IMR-90 (cell line): ENCODE measurements around the gene KCTD13. TPM values are rescaled to one million over a fixed set of nuclear protein-coding genes. Genes with fewer than 3 reads are reported as not detected.

Source experiments
- ATAC-seq: fragments of 200-7000 bp; cut with Tn5 transposase; 2 replicates; pipeline ENCODE4 v1.9.1; 2020; ENCODE audit warnings: low read depth, mild to moderate bottlenecking, moderate library complexity
- BruUV-seq: library from RNA; stranded (reverse); fragments of 400-500 nt; replicated peaks from 2 replicates; lab custom pipeline; 2021; lab: Mats Ljungman, UMichigan
- CTCF ChIA-PET: fragments of 300-600 bp; formaldehyde crosslinking; extraction: SDS; loops from one replicate; lab custom pipeline; 2021; ENCODE audit warnings: antibody characterized with exemption; lab: Yijun Ruan, JAX
- POLR2A ChIA-PET: fragments of 300-600 bp; sonication (Branson Sonifier 250); formaldehyde crosslinking; loops from one replicate; lab custom pipeline; 2022; ENCODE audit warnings: antibody characterized with exemption; ENCODE audit not compliant: unreplicated experiment; lab: Charles Lee
- DNase-seq: peaks from one replicate; pipeline ENCODE4 v3.0.0; 2013
- H2AFZ ChIP-seq: replicated peaks from 2 replicates; pipeline ENCODE3; 2013; ENCODE audit warnings: low read length, mild to moderate bottlenecking; ENCODE audit not compliant: poor library complexity
- H2AK5ac ChIP-seq: 2 replicates; pipeline ENCODE4 v1.6.1; 2013; ENCODE audit warnings: low read depth, low read length, inconsistent platforms
- H2AK9ac ChIP-seq: replicated peaks from 2 replicates; pipeline ENCODE3; 2013; ENCODE audit warnings: mild to moderate bottlenecking, low read depth, low read length, moderate library complexity; ENCODE audit not compliant: poor library complexity
- H2BK120ac ChIP-seq: 2 replicates; pipeline ENCODE4 v1.6.1; 2013; ENCODE audit warnings: low read depth, low read length, inconsistent platforms
- H2BK15ac ChIP-seq: 3 replicates; pipeline ENCODE4 v1.6.1; 2013; ENCODE audit warnings: low read depth, low read length, inconsistent platforms
- H2BK20ac ChIP-seq: 2 replicates; pipeline ENCODE4 v1.6.1; 2013; ENCODE audit warnings: low read depth, mild to moderate bottlenecking, inconsistent platforms, low read length, moderate library complexity
- H2BK5ac ChIP-seq: 2 replicates; pipeline ENCODE4 v1.6.1; 2013; ENCODE audit warnings: mild to moderate bottlenecking, low read depth, low read length, inconsistent platforms; ENCODE audit not compliant: poor library complexity, severe bottlenecking
- H3K14ac ChIP-seq: replicated peaks from 2 replicates; pipeline ENCODE4 v1.6.1; 2013; ENCODE audit warnings: low read depth, low read length, inconsistent platforms
- H3K18ac ChIP-seq: 2 replicates; pipeline ENCODE4 v1.6.1; 2013; ENCODE audit warnings: low read depth, low read length, control low read depth
- H3K23ac ChIP-seq: 2 replicates; pipeline ENCODE4 v1.6.1; 2013; ENCODE audit warnings: low read depth, low read length, inconsistent platforms
- H3K27ac ChIP-seq: 2 replicates; pipeline ENCODE4 v1.5.1; 2013; ENCODE audit warnings: mild to moderate bottlenecking, control low read depth, low read length; ENCODE audit not compliant: insufficient read depth
- H3K27me3 ChIP-seq: 2 replicates; pipeline ENCODE4 v1.6.1; 2013; ENCODE audit warnings: low read length; ENCODE audit not compliant: control insufficient read depth, insufficient read depth
- H3K36me3 ChIP-seq: 2 replicates; pipeline ENCODE4 v1.6.1; 2013; ENCODE audit warnings: low read length, mixed read lengths; ENCODE audit not compliant: control insufficient read depth, insufficient read depth
- H3K4ac ChIP-seq: 2 replicates; pipeline ENCODE4 v1.6.1; 2013; ENCODE audit warnings: low read depth, low read length, inconsistent platforms
- H3K4me1 ChIP-seq: 2 replicates; pipeline ENCODE4 v1.6.1; 2013; ENCODE audit warnings: low read length, mixed read lengths; ENCODE audit not compliant: control insufficient read depth, insufficient read depth
- H3K4me2 ChIP-seq: 2 replicates; pipeline ENCODE4 v1.6.1; 2013; ENCODE audit warnings: low read depth, mild to moderate bottlenecking, control low read depth, low read length, moderate library complexity
- H3K4me3 ChIP-seq: 2 replicates; pipeline ENCODE4 v1.5.1; 2013; ENCODE audit warnings: low read depth, mild to moderate bottlenecking, control low read depth, low read length, moderate library complexity; ENCODE audit not compliant: insufficient read depth
- H3K56ac ChIP-seq: 2 replicates; pipeline ENCODE4 v1.6.1; 2013; ENCODE audit warnings: low read length, inconsistent platforms; ENCODE audit not compliant: insufficient read depth; ENCODE audit errors: extremely low read depth
- H3K79me1 ChIP-seq, 2 experiments: 2 replicates each; pipeline ENCODE4 v1.6.1; 2013; ENCODE audit warnings: low read length in 2 of 2, inconsistent platforms in 1 of 2, low read depth in 1 of 2
- H3K9ac ChIP-seq: 2 replicates; pipeline ENCODE4 v1.6.1; 2013; ENCODE audit warnings: low read depth, low read length, control low read depth
- H3K9me1 ChIP-seq: 2 replicates; pipeline ENCODE4 v1.6.1; 2013; ENCODE audit warnings: low read length, inconsistent platforms; ENCODE audit not compliant: insufficient read depth
- H3K9me3 ChIP-seq: 2 replicates; pipeline ENCODE4 v1.6.1; 2013; ENCODE audit warnings: low read length; ENCODE audit not compliant: control insufficient read depth, insufficient read depth
- H4K20me1 ChIP-seq: 2 replicates; pipeline ENCODE4 v1.6.1; 2013; ENCODE audit warnings: low read length, inconsistent platforms; ENCODE audit not compliant: insufficient read depth
- H4K5ac ChIP-seq: 2 replicates; pipeline ENCODE4 v1.6.1; 2013; ENCODE audit warnings: mild to moderate bottlenecking, low read depth, low read length, control low read depth
- H4K8ac ChIP-seq, 2 experiments: 2 replicates each; pipeline ENCODE4 v1.6.1; 2013; ENCODE audit warnings: low read depth in 2 of 2, low read length in 2 of 2, control low read depth in 1 of 2, inconsistent platforms in 1 of 2
- H4K91ac ChIP-seq: 2 replicates; pipeline ENCODE4 v1.6.1; 2013; ENCODE audit warnings: low read depth, low read length, inconsistent platforms; ENCODE audit not compliant: insufficient read depth
- CEBPB ChIP-seq: IDR thresholded peaks from 2 replicates; pipeline ENCODE4 v1.6.1; 2012; ENCODE audit warnings: low read depth, low read length, improper control_type of control experiment
- CTCF ChIP-seq: conservative IDR thresholded peaks from 2 replicates; pipeline ENCODE4 v1.5.1; 2012; ENCODE audit warnings: mild to moderate bottlenecking, low read depth, low read length, improper control_type of control experiment
- FOS ChIP-seq: fragments of 150-350 bp; IDR thresholded peaks from 2 replicates; pipeline ENCODE4 v1.6.1; 2016; ENCODE audit warnings: low read depth, low read length
- MAZ ChIP-seq: IDR thresholded peaks from 2 replicates; pipeline ENCODE4 v1.6.1; 2012; ENCODE audit warnings: low read depth, mild to moderate bottlenecking, low read length, improper control_type of control experiment, moderate library complexity, borderline replicate concordance
- NFE2L2 ChIP-seq: fragments of 150-350 bp; IDR thresholded peaks from 2 replicates; pipeline ENCODE4 v1.6.1; 2016; ENCODE audit warnings: low read depth, mild to moderate bottlenecking, low read length
- RFX5 ChIP-seq: IDR thresholded peaks from 2 replicates; pipeline ENCODE4 v1.8.0; 2012; ENCODE audit warnings: low read depth, mild to moderate bottlenecking, low read length, moderate library complexity
- USF2 ChIP-seq: fragments of 150-350 bp; IDR thresholded peaks from 2 replicates; pipeline ENCODE4 v1.6.1; 2017; ENCODE audit warnings: mild to moderate bottlenecking, antibody characterized with exemption, low read length, low read depth
- WGBS, 2 experiments: methylation state at CpG; one replicate each; pipeline versions ENCODE4 v1.1.5 to v1.1.7; 2013; ENCODE audit warnings: missing lambda C conversion rate in 2 of 2; ENCODE audit not compliant: insufficient read length in 1 of 2; ENCODE audit errors: extremely low coverage in 2 of 2; 5-methylcytosine and 5-hydroxymethylcytosine counted together
- dilution Hi-C: fragments of 300-500 bp; cut with HindIII; formaldehyde crosslinking; loops from one replicate; pipeline ENCODE4 v1.14.3; 2018; ENCODE audit warnings: low sequenced_read_pairs; ENCODE audit not compliant: unreplicated experiment
- in situ Hi-C: fragments of 300-500 bp; cut with MboI; formaldehyde crosslinking; loops from 3 replicates; pipeline ENCODE4 v1.14.3; 2019; ENCODE audit warnings: low sequenced_read_pairs, inconsistent platforms, mixed read lengths
- intact Hi-C: fragments of 100-400 bp; cut with micrococcal nuclease; formaldehyde crosslinking; loops from 2 replicates; pipeline ENCODE4 v1.10.0; 2022
- polyA plus RNA-seq, 3 experiments: library from polyadenylated mRNA; depleted of rRNA; stranded (reverse); fragments of >200 nt; gene quantifications; 2 replicates each; pipeline ENCODE4 v1.2.3, GENCODE V29; 2012; ENCODE audit warnings: low replicate concordance in 1 of 3
- total RNA-seq: library from RNA; depleted of rRNA; stranded (reverse); fragments of >200 nt; gene quantifications from 2 replicates; pipeline ENCODE4 v1.2.3, GENCODE V29; 2012

The KCTD13 gene
- total and polyA plus RNA-seq, 2 of the 4 experiments (the other 2 are of a cell fraction) = 4.1 to 20.7 TPM

GRCh38 chr16:29896841-29897240 is 29.2 kb downstream of the KCTD13 start:
- 0 out of 2 replicates have a peak, but pooled peaks cover 2% of the 10 kb centered on the region for H3K36me3 ChIP-seq
- no peak overlapping the region for H2AFZ ChIP-seq
- DNase-seq (no peak), ATAC-seq (no peak)
- H2BK5ac ChIP-seq = no peak overlapping the region
- no peak overlapping the region for H3K4ac ChIP-seq
- no peak overlapping the region for H3K4me2 ChIP-seq
- no peak overlapping the region for H3K27ac ChIP-seq
- H3K9me1 ChIP-seq = no peaks in the 10 kb centered on the region; the same call in 1 of the 2 replicates
- H2BK20ac ChIP-seq = no peak overlapping the region
- peaks cover 9% of the 10 kb centered on the region for H3K4me1 ChIP-seq
- BruUV-seq = no TSS peak
- POLR2A ChIA-PET = no interaction called here
- no peak overlapping the region for H4K91ac ChIP-seq
- WGBS, 2 experiments = no CpG with 5 or more reads among the region's 15 CpGs
- H4K8ac ChIP-seq = no peak overlapping the region
- no peak overlapping the region for H2AK9ac ChIP-seq
- H4K20me1 ChIP-seq = peaks cover 7% of the 10 kb centered on the region; the same call in 1 of the 2 replicates
- H3K9me3 ChIP-seq = no peaks in the 10 kb centered on the region
- H4K5ac ChIP-seq = no peak overlapping the region
- CTCF ChIA-PET = no interaction called here
- dilution Hi-C loops = no loop called here
- no peak overlapping the region for H3K14ac ChIP-seq
- TF ChIP-seq CEBPB = no peak
- TF ChIP-seq NFE2L2 = no peak
- no peak for TF ChIP-seq RFX5
- TF ChIP-seq CTCF = no peak
- TF ChIP-seq MAZ = no peak
- no peak for TF ChIP-seq USF2
- no peak for TF ChIP-seq FOS
- H2BK120ac ChIP-seq = no peak overlapping the region
- H3K18ac ChIP-seq = no peak overlapping the region
- H3K4me3 ChIP-seq = no peak overlapping the region
- H2BK15ac ChIP-seq = no peak overlapping the region
- H3K9ac ChIP-seq = no peak overlapping the region
- no peak overlapping the region for H3K23ac ChIP-seq
- H3K27me3 ChIP-seq = peaks cover 5% of the 10 kb centered on the region; the same call in 1 of the 2 replicates
- intact Hi-C loops = no loop called here
- H3K56ac ChIP-seq = no peak overlapping the region
- H3K79me1 ChIP-seq = peaks cover under 1 to 13% of the 10 kb centered on the region in 2 experiments; a peak in 3 of 4 replicates
- no peak overlapping the region for H2AK5ac ChIP-seq
- in situ Hi-C loops = no loop called here
